Fibroblast of skin of left biceps (primary cell): ENCODE data around the gene STOML1.

ENCODE experiments used
- DNase-seq, 2 experiments: peaks; one replicate each; pipeline ENCODE4 v3.0.0-alpha.2; 2013; ENCODE audit warnings: low read depth in 2 of 2

STOML1 gene

DNA sequence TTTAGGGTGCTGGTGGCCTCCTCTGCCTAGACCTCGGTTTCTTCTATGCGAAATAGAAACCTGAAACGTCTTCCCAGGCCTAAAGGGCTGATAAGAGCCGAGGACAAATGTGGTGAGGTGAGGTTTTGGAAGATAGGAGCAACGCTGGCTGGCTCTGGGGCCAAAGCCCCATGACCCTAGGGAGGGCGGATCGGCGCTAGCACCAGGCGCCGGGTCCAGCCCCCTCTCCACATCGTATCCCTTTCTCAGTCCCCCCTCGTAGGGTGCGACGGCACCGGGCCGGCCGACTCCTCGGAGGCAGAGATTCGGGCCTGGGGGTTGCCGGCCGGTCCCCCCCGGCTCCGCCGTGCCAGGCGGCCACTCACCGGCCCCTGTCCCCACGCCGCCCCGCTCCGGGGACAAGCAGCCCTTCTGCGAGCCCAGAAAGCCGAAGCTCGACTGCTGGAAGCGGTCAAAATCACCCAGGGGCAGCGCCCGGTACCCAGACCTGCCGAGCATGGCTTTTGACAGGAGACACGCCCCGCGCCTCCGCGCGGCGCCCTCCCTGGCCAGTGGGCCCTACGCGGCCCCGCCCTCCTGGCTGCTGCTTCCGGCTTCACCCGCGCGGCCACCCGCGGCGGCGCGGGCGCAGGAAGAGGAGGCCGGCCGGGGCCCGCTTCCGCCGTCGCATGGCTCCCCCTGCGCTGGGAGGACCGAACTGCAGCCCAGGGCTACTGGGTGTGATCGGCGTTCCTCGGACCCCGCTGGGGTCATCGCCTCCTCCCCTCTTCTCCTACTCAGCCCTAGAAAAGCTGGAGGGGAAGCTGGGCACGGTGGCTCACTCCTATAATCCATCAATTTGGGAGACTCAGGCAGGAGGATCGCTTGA is at the start of gene STOML1:
TSS of gene STOML1 (minus strand) at position 570 of the 868 bp plus-strand sequence. CDS start at position 498, 72 bp downstream.
- peak; percentile 82 to 84 for DNase-seq

DNA sequence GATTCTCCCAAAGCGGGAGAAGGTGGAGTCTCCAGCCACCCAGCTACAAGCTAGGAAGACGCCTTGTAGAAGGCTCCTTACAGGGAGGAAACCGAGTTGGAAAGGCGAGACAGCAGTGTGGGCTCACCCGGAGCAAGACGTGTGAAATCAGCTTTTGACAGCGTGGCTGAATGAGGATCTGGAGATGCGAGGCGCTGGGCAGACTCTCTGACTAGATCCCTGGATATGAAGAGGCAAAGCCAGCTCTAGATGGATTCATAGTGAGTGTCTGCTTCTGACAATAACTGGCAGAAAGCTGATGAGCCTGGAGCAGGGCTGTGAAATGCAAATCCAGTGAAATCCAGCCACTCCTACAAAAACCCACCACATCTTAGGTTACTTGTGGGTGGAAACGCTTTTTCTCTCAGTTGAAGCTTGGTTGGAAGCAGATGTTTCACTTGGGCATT is 49.2 kb upstream of the STOML1 start:
- peak in 1 of 2 experiments; percentile 35 for DNase-seq

DNA sequence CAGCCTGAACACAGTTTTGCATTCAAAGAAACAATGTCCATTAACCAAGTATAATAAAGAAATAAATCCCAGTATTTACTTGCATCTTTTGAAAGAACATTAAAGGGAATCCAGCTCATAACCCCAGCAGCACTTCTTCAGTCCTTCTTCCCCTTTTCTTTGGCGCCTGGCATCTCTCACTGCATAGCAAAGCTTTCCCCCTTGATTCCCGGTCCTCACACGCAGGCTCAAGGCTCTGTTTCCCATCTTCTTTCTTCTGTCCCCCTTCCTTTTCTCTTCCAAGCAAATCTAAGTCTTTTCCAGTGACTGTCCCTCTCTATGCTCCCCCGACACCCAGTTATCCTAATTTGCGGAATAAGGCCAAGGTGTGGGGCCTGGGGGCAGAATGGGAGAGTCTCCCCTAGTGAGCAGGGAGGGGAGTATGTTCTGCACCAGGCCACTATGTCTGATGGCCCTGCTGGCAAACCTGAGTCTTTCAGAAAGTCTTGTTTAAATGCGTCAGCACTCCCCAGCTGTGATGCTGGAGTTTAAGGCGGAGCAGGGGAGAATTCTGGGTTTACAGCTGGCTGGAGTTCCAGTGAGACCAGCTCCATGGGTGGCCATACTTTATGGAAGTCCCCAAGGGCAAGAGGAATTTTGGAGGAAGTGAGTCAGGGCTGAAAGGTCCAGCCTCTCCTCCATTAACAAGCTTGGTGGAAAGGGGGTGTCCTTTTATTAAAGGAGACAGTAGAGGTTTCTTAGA is 48.2 kb upstream of the STOML1 start:
- DNase-seq: peak; percentile 95

- no peak for DNase-seq
Observed at GRCh38 chr15:74039656-74040010, 47.5 kb upstream of the STOML1 start.

- DNase-seq: no peak
Observed at GRCh38 chr15:74038707-74039655, 46.9 kb upstream of the STOML1 start.

DNA sequence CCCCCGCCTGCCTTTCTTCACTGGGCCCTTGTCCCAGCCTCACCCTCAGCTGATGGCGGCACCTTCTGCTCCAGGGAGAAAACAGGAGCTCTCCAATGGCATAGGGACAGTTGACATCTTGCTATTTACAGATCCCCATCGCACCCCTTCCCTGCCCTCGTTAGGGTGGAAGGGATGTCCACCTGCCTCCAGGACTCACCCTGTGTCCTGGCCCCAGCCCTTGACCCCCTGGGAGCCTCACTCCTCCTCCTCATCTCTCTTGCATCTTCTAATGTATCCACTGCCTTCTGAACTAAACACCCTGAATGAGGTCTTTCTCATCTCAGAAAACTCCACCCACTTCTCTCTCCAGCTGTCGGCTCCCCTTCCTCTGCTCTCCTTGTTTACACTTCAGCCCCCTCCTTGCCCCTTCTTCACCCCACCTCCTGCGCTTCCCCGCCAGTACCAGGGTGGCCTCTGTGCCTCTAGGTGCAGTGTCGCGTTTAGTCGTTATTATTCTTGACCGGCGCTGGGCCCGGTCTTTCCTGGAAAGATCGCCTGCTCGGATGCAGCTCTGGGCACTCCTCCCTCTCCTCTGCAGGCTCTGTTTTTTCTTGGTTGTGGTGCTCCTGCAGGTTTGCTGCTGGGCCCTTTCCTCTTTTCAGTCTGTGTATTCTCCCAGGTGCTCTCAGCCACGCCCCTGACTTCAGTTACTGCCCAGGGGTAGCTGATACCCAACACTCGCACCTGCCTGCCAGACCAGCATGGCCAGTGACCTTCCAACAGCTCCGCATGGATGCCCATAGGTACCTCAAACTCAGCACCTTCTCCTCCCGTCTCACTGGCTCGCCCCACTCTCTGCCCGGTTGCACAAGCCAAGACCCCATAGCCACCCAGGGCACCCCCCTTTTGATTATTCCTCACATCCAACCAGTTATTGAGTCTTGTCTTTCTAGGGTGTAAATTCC is 45.3 kb upstream of the STOML1 start:
- DNase-seq: no peak

DNA sequence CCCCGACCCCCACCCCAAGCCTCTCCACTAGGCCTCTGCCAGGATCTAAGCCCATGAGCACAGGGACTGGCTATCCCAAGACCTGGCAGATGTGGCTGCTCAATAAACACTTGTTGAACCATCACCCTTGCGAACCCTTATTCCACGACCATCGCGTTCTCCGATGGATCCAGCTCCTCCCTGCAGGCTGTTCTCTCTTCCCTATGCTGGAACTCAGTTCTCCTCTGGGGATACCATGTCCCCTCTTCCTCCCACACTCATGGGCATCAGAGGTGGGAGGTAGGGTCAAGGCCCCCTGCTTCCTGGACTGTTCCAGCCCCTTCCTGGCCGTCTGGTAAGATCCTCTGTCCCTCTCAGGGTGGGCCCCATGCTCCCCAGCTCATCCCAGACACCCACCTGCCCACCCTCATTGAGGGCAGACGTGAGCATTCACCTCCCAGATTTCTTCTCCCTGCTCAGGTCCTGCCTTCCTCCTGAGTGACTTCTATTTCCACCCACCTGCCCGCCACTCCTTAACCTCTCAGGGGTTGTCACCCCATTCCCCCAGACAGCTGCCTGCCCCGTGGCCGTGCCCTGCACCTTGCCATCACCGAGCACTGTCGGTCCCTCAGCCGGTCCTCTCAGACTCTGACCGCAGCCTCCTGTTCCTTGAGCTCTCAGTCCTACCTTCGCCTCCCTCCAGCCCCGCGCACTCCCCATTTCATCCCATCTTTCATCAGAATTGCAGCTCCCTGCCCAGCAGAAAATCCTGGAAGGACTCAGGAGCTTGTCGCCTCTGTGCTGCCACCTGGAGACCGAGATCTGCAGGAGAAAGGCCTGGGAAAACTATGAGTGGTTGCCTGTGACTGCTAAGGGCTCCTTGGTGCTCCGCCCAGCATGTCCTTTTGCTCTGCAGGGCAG is 44.4 kb upstream of the STOML1 start:
- no peak for DNase-seq

- no peak for DNase-seq
Observed at GRCh38 chr15:74035121-74036017, 43.3 kb upstream of the STOML1 start.

- DNase-seq: no peak
Observed at GRCh38 chr15:74034206-74034755, 42.2 kb upstream of the STOML1 start.

DNA sequence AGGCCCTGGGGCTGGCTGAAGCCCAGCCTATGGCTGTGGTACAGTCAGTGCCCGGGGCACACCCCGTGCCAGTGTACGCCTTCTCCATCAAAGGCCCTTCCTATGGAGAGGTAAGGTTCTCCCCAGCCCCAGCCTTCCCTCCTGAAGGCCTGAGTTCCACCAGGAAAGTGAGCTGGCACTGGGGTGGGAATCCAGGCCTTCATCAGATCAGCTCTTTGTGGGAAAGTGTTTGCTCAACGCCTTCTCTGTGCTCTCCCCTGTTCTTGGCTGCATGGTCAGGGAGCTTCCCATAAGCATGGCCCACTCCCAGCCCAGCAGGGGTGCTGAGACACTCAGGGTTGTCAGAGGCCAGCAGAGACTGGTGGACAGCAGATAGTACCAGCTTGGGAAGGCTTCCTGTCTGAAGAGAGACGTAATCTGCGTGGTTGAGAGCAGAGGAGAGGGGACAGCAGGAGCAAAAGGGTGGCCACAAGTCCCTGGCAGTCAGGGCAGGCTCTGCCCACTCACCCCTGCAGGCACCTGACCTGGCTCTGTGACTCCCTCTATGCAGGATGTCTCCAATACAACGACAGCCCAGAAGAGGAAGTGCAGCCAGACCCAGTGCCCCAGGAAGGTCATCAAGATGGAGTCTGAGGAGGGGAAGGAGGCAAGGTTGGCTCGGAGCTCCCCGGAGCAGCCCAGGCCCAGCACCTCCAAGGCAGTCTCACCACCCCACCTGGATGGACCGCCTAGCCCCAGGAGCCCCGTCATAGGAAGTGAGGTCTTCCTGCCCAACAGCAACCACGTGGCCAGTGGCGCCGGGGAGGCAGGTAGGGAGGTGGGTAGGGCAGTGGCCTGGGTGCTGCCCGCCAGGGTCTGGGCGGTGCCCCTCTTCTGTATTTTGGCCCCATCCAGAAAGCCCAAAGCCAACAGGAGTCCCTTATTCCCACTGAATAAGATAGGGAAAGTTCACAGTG is 40.8 kb upstream of the STOML1 start:
- no peak for DNase-seq

DNA sequence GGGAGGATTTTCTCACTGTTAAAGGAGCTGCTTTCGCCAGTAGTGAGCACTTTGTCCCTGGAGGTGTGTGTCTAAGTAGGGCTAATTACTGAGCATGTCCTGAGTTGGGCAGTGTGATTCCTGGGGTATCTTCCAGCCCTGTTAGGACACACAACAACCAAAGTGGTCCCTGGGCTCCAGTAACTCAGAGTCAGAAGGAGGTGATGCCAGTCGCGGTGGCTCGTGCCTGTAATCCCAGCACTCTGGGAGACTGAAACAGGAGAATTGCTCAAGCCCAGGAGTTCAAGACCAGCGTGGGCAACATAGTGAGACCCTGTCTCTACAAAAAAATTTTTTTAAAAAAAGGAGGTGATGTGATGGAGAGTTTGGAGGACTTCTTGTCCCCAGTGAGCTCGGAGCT is 40.0 kb upstream of the STOML1 start:
- DNase-seq: no peak

- DNase-seq: no peak
Observed at GRCh38 chr15:74028646-74029045, 36.6 kb upstream of the STOML1 start.

GRCh38 chr15:74027688-74028087 is 35.6 kb upstream of the STOML1 start:
- no peak for DNase-seq

DNA sequence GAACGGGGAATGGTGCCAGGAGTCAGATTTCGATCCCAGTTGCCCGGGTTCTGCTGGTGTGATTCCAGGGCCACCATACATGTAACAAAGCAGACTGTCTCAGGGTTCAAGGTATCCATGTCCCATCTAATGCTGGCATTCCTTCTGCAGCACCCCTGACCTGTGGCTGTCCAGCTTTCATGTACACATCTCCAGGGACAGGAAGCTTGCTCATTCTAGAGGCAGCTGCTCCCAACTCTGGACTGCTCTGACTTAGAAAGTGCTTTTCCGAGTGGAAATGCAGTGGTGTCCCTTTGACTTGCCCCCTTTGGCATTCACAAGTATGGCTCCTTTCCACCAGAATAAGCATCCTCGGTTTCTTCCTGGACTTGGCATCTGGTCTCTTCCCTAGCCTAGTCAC is 33.3 kb upstream of the STOML1 start:
- DNase-seq: no peak

DNA sequence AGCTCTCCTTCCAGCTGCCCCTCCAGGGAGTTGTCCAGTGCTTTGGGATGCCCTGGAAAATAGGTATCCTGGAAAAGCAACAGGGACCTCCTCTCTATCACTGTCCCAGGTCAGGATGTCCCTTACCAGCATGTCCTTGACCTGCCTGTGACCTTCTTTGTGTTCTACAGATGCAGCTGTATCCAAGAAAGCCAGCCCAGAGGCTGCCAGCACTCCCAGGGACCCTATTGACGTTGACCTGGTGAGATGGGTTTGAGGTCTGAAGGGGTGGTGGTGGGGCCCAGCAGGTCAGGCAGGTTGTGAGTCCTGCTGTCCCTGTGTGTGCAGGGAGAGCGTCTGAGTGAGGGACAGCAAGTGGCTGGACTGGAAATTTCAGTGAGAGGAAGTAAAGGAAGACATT is 32.6 kb upstream of the STOML1 start:
- DNase-seq: no peak

GRCh38 chr15:74022706-74023470 is 30.8 kb upstream of the STOML1 start:
- DNase-seq: no peak
